Renal pelvis (tissue), 12 donors: Measurements from ENCODE around the gene POLR2A. TPM values are rescaled to one million over a fixed set of nuclear protein-coding genes. Genes with fewer than 3 reads are reported as not detected.

Experiments
- DNase-seq: peaks from one replicate; pipeline ENCODE4 v3.0.0-alpha.2; 2013
- long read RNA-seq, 16 experiments: transcript quantifications; one replicate each; lab custom pipeline, GENCODE V29; 2026
- polyA plus RNA-seq, 3 donors: library from polyadenylated mRNA; unstranded; fragments of 120-200 nt; gene quantifications; one replicate each; pipeline ENCODE4 v1.2.1, GENCODE V29; 2013; ENCODE audit not compliant: insufficient read length in 3 of 3

The POLR2A gene
- 100 to 1,000 TPM; 142 to 149 (median 143) TPM for polyA plus RNA-seq
- long read RNA-seq, donor 1, full-length matches to known transcripts = 2 of 23 reads
- long read RNA-seq, donor 1, partial matches to known transcripts = 21 of 23 reads
- long read RNA-seq, donor 1, other reads (novel, unspliced or antisense) = 0 of 23 reads
- long read RNA-seq, donor 2, full-length matches to known transcripts = 7 of 65 reads
- long read RNA-seq, donor 2, partial matches to known transcripts = 58 of 65 reads
- long read RNA-seq, donor 2, other reads (novel, unspliced or antisense) = 0 of 65 reads
- long read RNA-seq, donor 3, full-length matches to known transcripts = 8 of 61 reads
- long read RNA-seq, donor 3, partial matches to known transcripts = 53 of 61 reads
- long read RNA-seq, donor 3, other reads (novel, unspliced or antisense) = 0 of 61 reads
- long read RNA-seq, donor 4, full-length matches to known transcripts = 10 of 92 reads
- long read RNA-seq, donor 4, partial matches to known transcripts = 70 of 92 reads
- long read RNA-seq, donor 4, other reads (novel, unspliced or antisense) = 12 of 92 reads
- long read RNA-seq, donor 5, full-length matches to known transcripts = 2 of 8 reads
- long read RNA-seq, donor 5, partial matches to known transcripts = 6 of 8 reads
- long read RNA-seq, donor 5, other reads (novel, unspliced or antisense) = 0 of 8 reads
- long read RNA-seq, donor 6, full-length matches to known transcripts = 6 of 58 reads
- long read RNA-seq, donor 6, partial matches to known transcripts = 52 of 58 reads
- long read RNA-seq, donor 6, other reads (novel, unspliced or antisense) = 0 of 58 reads
- long read RNA-seq, donor 7, full-length matches to known transcripts = 9 of 95 reads
- long read RNA-seq, donor 7, partial matches to known transcripts = 86 of 95 reads
- long read RNA-seq, donor 7, other reads (novel, unspliced or antisense) = 0 of 95 reads
- long read RNA-seq, donor 8, full-length matches to known transcripts = 5 of 53 reads
- long read RNA-seq, donor 8, partial matches to known transcripts = 48 of 53 reads
- long read RNA-seq, donor 8, other reads (novel, unspliced or antisense) = 0 of 53 reads
- long read RNA-seq, donor 9, full-length matches to known transcripts = 6 of 79 reads
- long read RNA-seq, donor 9, partial matches to known transcripts = 73 of 79 reads
- long read RNA-seq, donor 9, other reads (novel, unspliced or antisense) = 0 of 79 reads
- long read RNA-seq, donor 10, full-length matches to known transcripts = 3 of 145 reads
- long read RNA-seq, donor 10, partial matches to known transcripts = 142 of 145 reads
- long read RNA-seq, donor 10, other reads (novel, unspliced or antisense) = 0 of 145 reads
- long read RNA-seq, donor 11, full-length matches to known transcripts = 5 of 46 reads
- long read RNA-seq, donor 11, partial matches to known transcripts = 41 of 46 reads
- long read RNA-seq, donor 11, other reads (novel, unspliced or antisense) = 0 of 46 reads
- long read RNA-seq, donor 12, full-length matches to known transcripts = 18 of 135 reads
- long read RNA-seq, donor 12, partial matches to known transcripts = 117 of 135 reads
- long read RNA-seq, donor 12, other reads (novel, unspliced or antisense) = 0 of 135 reads
- long read RNA-seq, donor 13, full-length matches to known transcripts = 9 of 73 reads
- long read RNA-seq, donor 13, partial matches to known transcripts = 64 of 73 reads
- long read RNA-seq, donor 13, other reads (novel, unspliced or antisense) = 0 of 73 reads
- long read RNA-seq, donor 14 = 0 reads
- long read RNA-seq, donor 15 = 0 reads
- long read RNA-seq, donor 16, full-length matches to known transcripts = 4 of 109 reads
- long read RNA-seq, donor 16, partial matches to known transcripts = 93 of 109 reads
- long read RNA-seq, donor 16, other reads (novel, unspliced or antisense) = 12 of 109 reads

DNA sequence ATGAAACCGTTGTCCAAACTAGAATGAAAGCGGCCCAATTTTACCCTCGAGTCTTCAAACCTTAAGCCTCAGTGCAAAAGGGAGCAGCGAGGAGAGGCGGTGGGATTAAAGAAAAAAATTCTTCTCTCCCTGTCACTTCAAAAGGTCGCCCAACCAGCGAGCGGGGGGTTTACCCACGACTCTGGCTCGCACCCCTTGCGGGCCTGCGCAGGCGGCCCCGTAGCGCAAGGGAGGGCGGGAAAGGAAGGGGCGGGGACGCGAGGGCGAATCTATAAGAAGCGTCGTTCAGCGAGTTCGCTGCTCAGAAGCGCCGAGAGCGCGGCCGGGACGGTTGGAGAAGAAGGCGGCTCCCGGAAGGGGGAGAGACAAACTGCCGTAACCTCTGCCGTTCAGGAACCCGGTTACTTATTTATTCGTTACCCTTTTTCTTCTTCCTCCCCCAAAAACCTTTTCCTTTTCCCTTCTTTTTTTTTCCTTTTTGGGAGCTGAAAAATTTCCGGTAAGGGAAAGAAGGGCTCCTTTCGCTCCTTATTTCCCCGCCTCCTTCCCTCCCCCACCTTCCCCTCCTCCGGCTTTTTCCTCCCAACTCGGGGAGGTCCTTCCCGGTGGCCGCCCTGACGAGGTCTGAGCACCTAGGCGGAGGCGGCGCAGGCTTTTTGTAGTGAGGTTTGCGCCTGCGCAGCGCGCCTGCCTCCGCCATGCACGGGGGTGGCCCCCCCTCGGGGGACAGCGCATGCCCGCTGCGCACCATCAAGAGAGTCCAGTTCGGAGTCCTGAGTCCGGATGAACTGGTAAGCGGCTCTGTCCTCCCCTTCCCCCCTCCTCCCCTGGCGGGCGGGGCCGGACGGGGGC lies at the start of gene POLR2A:
Gene POLR2A (plus strand): TSS at position 300 of the 852 bp plus-strand sequence.
- DNase-seq = peak; percentile 97

GRCh38 chr17:7435676-7436555 lies 48.2 kb upstream of the POLR2A start:
- DNase-seq = no peak

- DNase-seq = peak; percentile 84
These were observed 47.4 kb upstream of the POLR2A start for GRCh38 chr17:7436556-7437368.

DNA sequence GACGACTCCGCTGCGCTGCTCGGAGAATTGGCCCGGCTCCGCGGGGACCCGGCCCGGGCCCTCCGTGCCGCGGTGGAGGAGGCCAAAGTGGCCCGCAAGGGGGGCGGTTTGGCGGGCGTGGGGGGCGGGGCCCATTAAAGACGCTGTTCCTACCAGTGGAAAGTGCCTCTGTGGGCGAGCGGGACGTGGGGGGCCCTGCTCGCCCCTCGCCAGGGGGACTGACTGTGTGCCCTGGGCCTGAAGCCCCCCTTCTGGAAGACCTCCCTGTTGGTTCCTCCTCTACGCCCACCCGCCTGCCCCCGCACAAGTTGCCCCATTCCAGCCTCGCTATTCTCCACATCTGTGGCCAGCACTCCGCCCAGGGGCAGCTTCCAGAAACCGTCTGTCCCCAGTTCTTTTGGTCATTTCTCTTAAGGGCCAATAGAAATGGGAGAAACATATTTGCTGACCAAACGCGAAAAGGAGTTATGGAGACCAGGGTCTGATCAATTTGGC lies 46.8 kb upstream of the POLR2A start:
- DNase-seq = no peak

- DNase-seq = no peak
These were observed 46.1 kb upstream of the POLR2A start for GRCh38 chr17:7437950-7438614.

- no peak for DNase-seq
These were observed 45.3 kb upstream of the POLR2A start for GRCh38 chr17:7438656-7439460.

GRCh38 chr17:7439462-7440112 lies 44.6 kb upstream of the POLR2A start, which contains the start of gene FGF11:
Gene FGF11 (plus strand): TSS chr17:7439512. CDS start chr17:7439621, 109 bp downstream.
- DNase-seq = no peak

DNA sequence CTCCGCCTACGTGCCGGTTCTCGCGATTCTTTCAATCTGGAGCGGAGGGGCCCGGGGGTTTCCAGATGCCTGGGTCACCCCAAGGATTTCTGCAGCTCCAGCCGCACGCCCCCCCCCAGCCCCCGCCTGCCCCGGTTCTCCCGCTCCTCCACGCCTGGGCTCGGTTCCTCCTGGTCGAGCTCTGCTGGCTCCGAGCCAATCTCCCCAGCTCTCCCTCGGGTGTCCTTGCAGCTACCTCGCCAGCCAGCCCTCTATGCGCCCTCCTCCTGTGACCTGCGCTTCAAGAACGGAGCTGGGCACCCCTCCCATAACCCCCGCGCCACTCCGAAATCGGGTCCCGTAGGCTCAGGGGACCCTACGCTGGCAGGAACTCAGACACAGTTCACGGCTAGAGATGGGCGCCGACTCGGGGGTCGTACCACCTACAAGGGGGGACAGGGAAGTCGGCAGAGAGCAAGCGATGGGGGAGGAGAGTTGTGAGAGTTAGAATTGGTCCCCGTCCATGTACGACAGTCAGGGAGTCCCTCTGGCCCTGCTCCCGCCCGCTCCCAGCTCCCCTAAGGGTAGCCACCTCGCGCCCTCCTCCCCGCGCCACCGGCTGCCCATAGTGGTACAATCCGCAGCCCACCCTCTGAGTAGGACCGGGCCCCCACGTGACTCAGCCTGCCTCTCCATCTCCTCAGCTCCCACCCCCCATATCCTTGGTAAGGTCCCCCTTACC lies 43.9 kb upstream of the POLR2A start:
- DNase-seq = no peak

- DNase-seq = no peak
These were observed 43.4 kb upstream of the POLR2A start for GRCh38 chr17:7440834-7441195.

DNA sequence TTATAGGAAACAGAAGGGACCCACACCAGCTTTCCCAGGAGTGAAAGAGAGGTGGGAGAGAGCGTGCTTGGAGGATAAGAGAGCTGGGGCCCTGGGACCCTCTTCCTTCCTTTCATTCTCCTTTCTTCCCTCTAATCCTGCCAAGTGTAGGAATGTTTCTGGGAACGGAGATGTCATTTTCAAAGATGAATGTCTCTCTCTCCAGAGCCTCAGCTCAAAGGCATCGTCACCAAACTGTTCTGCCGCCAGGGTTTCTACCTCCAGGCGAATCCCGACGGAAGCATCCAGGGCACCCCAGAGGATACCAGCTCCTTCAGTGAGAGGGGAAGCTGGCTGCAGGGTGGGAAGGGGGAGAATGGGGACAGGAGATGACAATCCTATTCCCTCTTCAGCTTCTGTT lies 42.9 kb upstream of the POLR2A start:
- no peak for DNase-seq

- DNase-seq = no peak
These were observed 42.0 kb upstream of the POLR2A start for GRCh38 chr17:7442142-7442541.

DNA sequence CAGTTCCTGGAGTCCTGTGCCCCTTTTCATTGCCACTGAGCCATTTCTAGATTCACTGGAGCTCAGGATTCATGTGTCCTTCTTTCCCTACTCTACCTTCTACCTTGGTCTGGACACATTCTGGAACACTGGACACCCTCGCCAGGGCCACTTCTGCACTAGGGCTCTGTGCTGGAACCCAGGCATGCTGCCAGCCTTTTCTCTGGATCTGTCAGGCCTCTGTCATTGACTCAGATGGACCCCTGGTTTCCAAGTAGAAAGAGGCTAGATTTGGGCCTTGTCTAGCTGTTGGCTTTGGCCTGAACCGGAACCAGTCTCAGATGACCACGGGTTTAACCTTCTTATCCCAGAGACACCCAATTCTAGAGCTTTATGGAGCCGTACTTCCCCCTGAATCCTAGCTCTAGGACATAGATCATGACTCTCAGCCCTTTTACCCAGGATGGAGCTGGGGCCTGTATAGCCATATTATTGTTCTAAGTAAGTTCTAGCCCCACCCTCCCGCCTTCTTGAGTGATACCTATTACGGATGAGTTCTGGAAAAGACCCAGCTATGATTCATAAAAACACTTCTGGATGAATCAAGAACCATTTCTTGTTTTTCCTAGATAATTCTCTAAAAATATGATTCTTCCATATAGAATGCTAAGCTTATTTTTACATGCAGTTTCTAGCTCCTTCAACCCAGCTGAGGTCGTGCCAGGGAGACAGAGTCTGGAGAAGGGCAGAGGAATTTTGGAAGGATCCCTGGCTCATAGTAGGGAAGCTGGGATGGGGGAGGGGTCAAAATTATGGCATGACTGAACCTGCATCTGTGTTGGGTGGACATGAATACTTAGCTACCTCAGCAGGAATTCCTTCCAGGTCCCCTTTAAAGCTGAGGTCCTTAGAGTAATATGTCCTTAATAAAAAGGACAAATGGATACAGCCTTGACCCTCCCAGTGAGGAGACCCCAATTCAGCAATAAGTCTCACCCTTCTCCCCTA lies 40.4 kb upstream of the POLR2A start:
- no peak for DNase-seq
